Measurements from ENCODE around the gene PTGES2. TPM values are rescaled to one million over a fixed set of nuclear protein-coding genes. Genes with fewer than 3 reads are reported as not detected.

PTGES2 gene
- total RNA-seq, 1 experiment from 2014 or later, result 76.8 TPM

DNA sequence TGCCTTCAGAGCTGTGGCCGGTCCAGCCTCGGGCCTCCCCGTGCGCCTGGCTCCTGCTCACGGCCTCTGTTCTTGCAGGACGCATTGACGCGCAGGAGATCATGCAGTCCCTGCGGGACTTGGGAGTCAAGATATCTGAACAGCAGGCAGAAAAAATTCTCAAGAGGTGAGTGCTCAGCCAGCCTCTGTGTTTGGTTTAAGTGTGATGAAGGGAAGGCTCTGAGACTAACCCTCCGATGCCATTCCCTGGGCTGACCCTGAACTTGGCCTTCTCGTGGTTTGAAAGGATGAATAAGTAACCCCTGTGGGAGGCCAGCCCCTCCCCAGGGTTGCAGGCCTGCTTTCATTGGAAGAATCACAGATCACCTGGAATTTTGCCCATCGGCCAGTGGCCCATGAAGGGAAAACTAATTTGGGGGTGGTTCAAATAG, 26.3 kb downstream of the PTGES2 start:
- no peaks in the 10 kb centered on the region for H3K9me3 ChIP-seq (ENCODE audit: control insufficient read depth, insufficient read depth, low read depth, low read length)
- BruUV-seq (replicated peaks), result no TSS peak
- TF ChIP-seq, protein P1, sequence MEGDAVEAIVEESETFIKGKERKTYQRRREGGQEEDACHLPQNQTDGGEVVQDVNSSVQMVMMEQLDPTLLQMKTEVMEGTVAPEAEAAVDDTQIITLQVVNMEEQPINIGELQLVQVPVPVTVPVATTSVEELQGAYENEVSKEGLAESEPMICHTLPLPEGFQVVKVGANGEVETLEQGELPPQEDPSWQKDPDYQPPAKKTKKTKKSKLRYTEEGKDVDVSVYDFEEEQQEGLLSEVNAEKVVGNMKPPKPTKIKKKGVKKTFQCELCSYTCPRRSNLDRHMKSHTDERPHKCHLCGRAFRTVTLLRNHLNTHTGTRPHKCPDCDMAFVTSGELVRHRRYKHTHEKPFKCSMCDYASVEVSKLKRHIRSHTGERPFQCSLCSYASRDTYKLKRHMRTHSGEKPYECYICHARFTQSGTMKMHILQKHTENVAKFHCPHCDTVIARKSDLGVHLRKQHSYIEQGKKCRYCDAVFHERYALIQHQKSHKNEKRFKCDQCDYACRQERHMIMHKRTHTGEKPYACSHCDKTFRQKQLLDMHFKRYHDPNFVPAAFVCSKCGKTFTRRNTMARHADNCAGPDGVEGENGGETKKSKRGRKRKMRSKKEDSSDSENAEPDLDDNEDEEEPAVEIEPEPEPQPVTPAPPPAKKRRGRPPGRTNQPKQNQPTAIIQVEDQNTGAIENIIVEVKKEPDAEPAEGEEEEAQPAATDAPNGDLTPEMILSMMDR (IDR thresholded peaks at IDR 0.05), result no peak
- TF ChIP-seq TCF7L2 (IDR thresholded peaks at IDR 0.05; ENCODE audit: low read depth, low read length), result no peak
- no peak for TF ChIP-seq SIN3A (IDR thresholded peaks at IDR 0.05; ENCODE audit: borderline replicate concordance, insufficient read depth, low read depth, low read length)
- TF ChIP-seq REST (IDR thresholded peaks at IDR 0.05; ENCODE audit: insufficient read depth in 1 of 2, low read depth in 2 of 2, low read length in 1 of 2), result no peak
- no peak for TF ChIP-seq POLR2AphosphoS5 (IDR thresholded peaks at IDR 0.05; ENCODE audit: low read depth, low read length)
- DNase-seq (ENCODE audit: low read depth, low spot score), result no peak
- ChIA-PET POLR2A (no interaction called here), CTCF (no interaction called here)
- H3K27ac ChIP-seq (ENCODE audit: low read length), result no peak overlapping the region
- H3K36me3 ChIP-seq (ENCODE audit: control insufficient read depth, insufficient read depth, low read length), result no peaks in the 10 kb centered on the region
- H3K27me3 ChIP-seq (ENCODE audit: control insufficient read depth, insufficient read depth, low read length), result no peaks in the 10 kb centered on the region
- peaks cover 13% of the 10 kb centered on the region for H3K4me1 ChIP-seq (ENCODE audit: control insufficient read depth, insufficient read depth, low read length)
- in situ Hi-C loops (cut with HindIII; ENCODE audit: low pct_unique_long_range_greater_than_20kb, low sequenced_read_pairs), result no loop called here
- intact Hi-C loops (cut with micrococcal nuclease; ENCODE audit: unreplicated experiment), result no loop called here
- no peak for ATAC-seq
- H3K4me3 ChIP-seq (ENCODE audit: low read depth in 2 of 2, low read length in 2 of 2), result no peak overlapping the region

DNA sequence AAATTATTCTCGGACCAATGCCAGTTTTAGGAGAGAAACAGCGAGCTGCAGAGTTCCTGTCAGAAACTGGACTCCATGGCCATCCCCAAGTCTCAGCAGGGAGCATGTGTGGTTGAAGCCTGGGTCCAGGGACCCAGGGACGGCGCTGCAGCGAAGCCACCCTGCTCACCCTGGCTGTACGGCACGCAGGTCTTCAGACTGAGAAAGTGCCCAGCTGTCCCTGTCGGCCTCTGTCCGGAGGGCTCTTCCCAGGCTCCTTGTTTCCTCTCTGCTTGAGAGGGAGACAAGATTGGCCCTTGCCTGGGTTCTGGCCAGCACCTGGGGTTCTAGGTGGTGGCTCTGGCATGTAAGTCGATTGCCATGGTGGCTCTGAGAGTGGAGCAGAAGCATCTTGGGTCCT, 26.9 kb downstream of the PTGES2 start:
- no peak overlapping the region for H3K27ac ChIP-seq (ENCODE audit: low read length)
- no peaks in the 10 kb centered on the region for H3K36me3 ChIP-seq (ENCODE audit: control insufficient read depth, insufficient read depth, low read length)
- H3K4me1 ChIP-seq (ENCODE audit: control insufficient read depth, insufficient read depth, low read length), result peaks cover 13% of the 10 kb centered on the region
- DNase-seq (ENCODE audit: low read depth, low spot score), result no peak
- ChIA-PET POLR2A (no interaction called here), CTCF (no interaction called here)
- ATAC-seq, result no peak
- no TSS peak for BruUV-seq (replicated peaks)
- TF ChIP-seq SIN3A (IDR thresholded peaks at IDR 0.05; ENCODE audit: borderline replicate concordance, insufficient read depth, low read depth, low read length), result no peak
- no peak for TF ChIP-seq POLR2AphosphoS5 (IDR thresholded peaks at IDR 0.05; ENCODE audit: low read depth, low read length)
- TF ChIP-seq, protein P1 (IDR thresholded peaks at IDR 0.05), result no peak
- no peak for TF ChIP-seq REST (IDR thresholded peaks at IDR 0.05; ENCODE audit: insufficient read depth in 1 of 2, low read depth in 2 of 2, low read length in 1 of 2)
- TF ChIP-seq TCF7L2 (IDR thresholded peaks at IDR 0.05; ENCODE audit: low read depth, low read length), result no peak
- H3K4me3 ChIP-seq (ENCODE audit: low read depth in 2 of 2, low read length in 2 of 2), result no peak overlapping the region
- in situ Hi-C loops (cut with HindIII; ENCODE audit: low pct_unique_long_range_greater_than_20kb, low sequenced_read_pairs), result no loop called here
- no peaks in the 10 kb centered on the region for H3K27me3 ChIP-seq (ENCODE audit: control insufficient read depth, insufficient read depth, low read length)
- H3K9me3 ChIP-seq (ENCODE audit: control insufficient read depth, insufficient read depth, low read depth, low read length), result no peaks in the 10 kb centered on the region
- intact Hi-C loops (cut with micrococcal nuclease; ENCODE audit: unreplicated experiment), result no loop called here
